Stimulated activated memory B cell treated with anti-CD40 and anti-IgM and Interleukin-4, amounts not matched to agents 10 μg/mL and 1 μg/mL and 100 μg/mL, for 72 hours (primary cell): ENCODE results near the gene CACNA2D3.
A peak's percentile ranks its signal among the peaks of the same experiment; 100 is the strongest.

Source experiments
- ATAC-seq: fragments of 150-1000 bp; cut with Tn5 transposase; 2 replicates; pipeline ENCODE4 v1.10.0; 2021
- H3K27ac Mint-ChIP-seq: one replicate; pipeline ENCODE4 v1.8.0; 2022; ENCODE audit warnings: mild to moderate bottlenecking, mixed read lengths
- H3K27me3 Mint-ChIP-seq: one replicate; pipeline ENCODE4 v1.8.0; 2022; ENCODE audit warnings: mixed read lengths
- H3K36me3 Mint-ChIP-seq: one replicate; pipeline ENCODE4 v1.8.0; 2022; ENCODE audit warnings: mixed read lengths
- H3K4me1 Mint-ChIP-seq: one replicate; pipeline ENCODE4 v1.8.0; 2022; ENCODE audit warnings: mixed read lengths
- H3K4me3 Mint-ChIP-seq: one replicate; pipeline ENCODE4 v1.8.0; 2022; ENCODE audit warnings: mild to moderate bottlenecking, moderate library complexity, mixed read lengths
- H3K9me3 Mint-ChIP-seq: one replicate; pipeline ENCODE4 v1.8.0; 2022; ENCODE audit warnings: mixed read lengths

CACNA2D3 gene

DNA sequence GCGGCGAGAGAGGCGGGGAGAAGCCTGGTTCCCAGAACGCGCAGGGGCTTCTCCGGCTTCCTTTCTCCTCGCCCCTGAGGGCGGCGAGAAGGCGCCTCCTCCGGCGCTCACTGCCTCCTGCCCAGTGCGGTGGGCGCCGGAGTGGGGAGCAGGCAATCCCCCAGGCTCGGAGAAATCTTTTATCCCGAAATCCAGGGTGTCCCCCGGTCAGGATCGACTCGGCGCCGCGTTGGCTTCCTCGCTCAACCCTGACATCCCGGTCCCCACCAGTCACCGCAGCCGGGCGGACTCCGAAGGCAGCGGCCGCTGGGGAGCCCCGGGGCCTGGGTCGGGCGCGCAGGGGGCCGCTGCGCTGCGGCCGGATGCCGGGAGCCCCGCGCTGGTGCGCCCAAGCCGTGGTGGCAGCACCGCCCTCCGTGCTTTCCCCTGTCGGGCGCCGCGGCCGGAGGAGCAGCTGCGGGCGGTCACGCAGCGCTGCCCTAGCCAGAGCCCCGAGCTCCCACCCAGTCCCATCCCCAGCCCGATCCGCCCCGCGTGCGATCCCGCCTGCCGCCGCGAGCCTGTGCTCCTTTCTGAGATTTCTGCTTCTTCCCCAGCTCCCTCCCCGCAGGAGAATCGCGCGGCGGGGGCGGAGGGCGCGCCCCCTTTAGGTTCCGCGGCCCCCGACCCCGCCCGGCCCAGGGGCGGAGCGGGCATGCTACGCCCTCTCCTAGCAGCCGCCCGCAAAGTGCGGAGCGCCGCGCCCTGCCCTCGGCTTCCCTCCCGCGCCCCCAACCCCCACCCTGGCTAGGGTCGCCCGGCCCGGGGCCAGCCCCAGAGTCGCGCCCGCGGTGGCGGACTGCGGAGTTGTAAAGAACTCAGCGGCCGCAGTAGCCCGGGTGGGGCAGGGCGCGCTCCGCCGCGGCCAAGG lies 683 bp upstream of the CACNA2D3 start:
- H3K9me3 Mint-ChIP-seq, result no peaks in the 10 kb centered on the region
- peak; percentile 22 for ATAC-seq

DNA sequence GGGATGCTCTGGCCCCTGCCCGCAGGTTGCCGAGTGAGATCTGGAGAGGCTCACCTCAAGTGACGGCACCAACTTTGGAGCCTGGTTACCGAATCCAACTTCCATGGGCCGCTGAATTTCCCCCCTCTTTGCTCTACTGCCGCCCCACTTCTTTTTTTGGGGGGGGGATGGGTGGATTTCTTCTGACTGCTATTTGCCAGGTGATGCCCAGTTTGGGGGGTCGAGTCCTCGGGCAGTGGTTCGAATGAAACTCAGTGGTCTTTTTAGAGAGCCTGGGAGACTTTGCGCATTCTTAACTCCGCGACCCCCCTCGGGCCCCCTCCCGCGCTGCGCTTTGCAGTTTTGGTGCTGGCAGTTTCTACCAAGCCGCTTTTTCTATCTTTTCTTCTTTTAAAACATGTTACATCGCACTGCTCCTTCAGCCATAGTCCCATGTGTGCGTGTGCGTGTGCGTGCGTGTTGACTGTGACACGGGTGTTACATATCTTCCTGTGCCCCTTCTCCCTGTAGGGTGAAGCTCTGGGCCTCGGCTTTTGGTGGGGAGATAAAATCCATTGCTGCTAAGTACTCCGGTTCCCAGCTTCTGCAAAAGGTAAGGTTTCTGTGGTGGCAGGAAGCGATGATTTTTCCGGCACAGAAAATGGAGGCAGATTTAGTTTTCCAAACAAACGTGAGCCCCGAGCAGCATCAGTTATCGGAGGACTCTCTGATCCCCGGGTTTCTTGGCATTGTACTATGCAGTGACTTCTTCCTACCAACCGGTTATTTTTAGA lies 837 bp downstream of the CACNA2D3 start:
- H3K27me3 Mint-ChIP-seq, result peaks cover 56% of the 10 kb centered on the region
- no peak for ATAC-seq
- H3K27ac Mint-ChIP-seq, result no peak overlapping the region
- H3K4me1 Mint-ChIP-seq, result peaks cover 12% of the 10 kb centered on the region
- peak overlapping the region; percentile 60 for H3K4me3 Mint-ChIP-seq
- no peaks in the 10 kb centered on the region for H3K36me3 Mint-ChIP-seq
- no peaks in the 10 kb centered on the region for H3K9me3 Mint-ChIP-seq

More for the DNA sequence above, 683 bp upstream of the CACNA2D3 start:
- Mint-ChIP-seq H3K4me3 (no peak overlapping the region), H3K27ac (no peak overlapping the region), H3K27me3 (peaks cover 69% of the 10 kb centered on the region), H3K36me3 (no peaks in the 10 kb centered on the region), H3K4me1 (peaks cover 12% of the 10 kb centered on the region)

DNA sequence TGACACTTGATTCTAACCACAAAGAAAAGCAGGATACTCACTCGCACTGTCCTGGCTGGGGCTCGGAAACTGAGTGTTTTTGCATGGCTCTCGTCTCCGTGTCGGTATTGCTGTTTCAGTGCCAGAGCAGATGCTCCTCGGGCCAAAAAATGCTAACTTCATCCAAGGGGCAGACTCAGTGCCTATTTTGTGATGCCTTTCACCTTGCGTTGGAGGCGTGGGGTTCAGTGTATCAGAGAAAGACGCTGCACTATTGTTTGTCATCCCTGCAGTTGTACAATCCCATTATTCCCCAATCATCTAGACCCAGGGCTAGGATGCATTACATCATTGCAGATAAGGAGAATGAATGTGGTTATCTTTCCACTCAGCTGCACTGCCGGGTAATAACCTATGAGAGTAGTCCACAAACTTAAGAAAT lies 1.4 kb downstream of the CACNA2D3 start:
- Mint-ChIP-seq H3K4me1 (peaks cover 12% of the 10 kb centered on the region), H3K9me3 (no peaks in the 10 kb centered on the region), H3K4me3 (no peak overlapping the region), H3K27me3 (peaks cover 50% of the 10 kb centered on the region), H3K36me3 (no peaks in the 10 kb centered on the region), H3K27ac (no peak overlapping the region)
- no peak for ATAC-seq

DNA sequence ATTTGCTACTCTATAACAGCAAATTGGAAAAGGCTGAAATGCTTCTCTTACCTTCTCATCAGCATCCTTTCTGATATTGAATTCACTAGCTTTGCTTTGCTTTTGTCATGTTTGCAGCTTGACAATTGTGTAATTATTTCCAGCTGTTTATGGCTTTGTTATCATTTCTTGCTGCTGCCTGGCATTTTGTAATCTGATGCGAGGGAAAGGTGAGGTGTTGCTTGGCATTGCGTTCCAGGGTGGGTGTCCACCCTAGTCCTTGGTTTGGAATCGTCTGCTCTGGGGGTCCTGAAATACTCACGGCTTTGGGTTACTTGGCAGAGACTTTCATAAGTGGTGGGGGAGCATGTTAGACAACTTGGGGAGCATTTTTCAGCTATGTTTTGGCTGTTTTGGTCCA lies 2.9 kb downstream of the CACNA2D3 start:
- Mint-ChIP-seq H3K4me3 (no peak overlapping the region), H3K36me3 (no peaks in the 10 kb centered on the region), H3K27ac (no peak overlapping the region), H3K4me1 (peaks cover 12% of the 10 kb centered on the region), H3K9me3 (no peaks in the 10 kb centered on the region), H3K27me3 (peaks cover 42% of the 10 kb centered on the region)
- no peak for ATAC-seq

DNA sequence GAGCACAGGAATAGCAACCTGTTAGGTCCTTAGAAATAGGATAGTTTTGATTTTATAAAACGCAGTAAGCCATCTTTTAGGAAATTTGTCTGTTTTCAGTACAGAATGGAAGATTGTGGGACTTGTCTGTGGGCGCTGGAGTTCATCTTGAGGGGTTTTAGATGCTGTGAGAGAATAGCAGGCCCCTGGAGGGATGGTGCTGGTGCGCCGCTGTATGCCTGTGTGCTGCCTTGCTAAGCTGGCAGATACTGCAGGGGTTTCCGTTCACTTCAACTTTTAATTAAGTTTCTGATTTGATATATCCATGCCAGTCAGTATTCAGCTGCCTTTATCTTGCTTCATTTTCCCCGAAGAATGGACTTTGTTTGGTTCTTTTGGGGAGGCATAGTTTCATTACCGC lies 4.2 kb downstream of the CACNA2D3 start:
- peaks cover 38% of the 10 kb centered on the region for H3K27me3 Mint-ChIP-seq
- no peak overlapping the region for H3K4me3 Mint-ChIP-seq
- peaks cover 7% of the 10 kb centered on the region for H3K4me1 Mint-ChIP-seq
- H3K9me3 Mint-ChIP-seq, result no peaks in the 10 kb centered on the region
- ATAC-seq, result no peak
- no peaks in the 10 kb centered on the region for H3K36me3 Mint-ChIP-seq
- H3K27ac Mint-ChIP-seq, result no peak overlapping the region

DNA sequence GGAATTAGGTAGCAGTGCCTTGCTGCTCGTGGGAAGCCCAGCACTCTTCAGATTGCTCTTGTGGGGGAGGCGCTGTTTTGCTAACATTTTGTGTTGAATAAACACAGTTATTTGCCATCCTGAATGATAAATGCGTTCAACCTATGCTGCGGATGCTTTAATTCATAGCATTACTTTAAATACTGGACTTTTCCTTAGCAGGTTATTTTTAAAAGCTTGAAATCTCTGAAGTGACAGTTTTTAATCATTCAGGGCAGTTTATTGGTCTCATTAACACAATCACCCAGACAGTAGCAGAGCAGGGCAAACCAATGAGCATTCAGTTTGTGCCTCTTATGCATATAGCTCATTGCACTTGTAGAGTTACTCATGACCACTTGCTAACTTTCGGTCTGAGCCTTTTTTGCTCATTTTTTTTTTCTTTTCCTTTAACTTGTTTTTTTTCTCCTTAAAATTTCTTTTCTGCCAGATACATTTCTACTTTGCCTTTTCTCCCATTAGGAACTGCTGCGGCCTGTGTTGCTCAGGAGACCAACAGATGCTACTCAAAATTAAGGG lies 5.2 kb downstream of the CACNA2D3 start:
- H3K4me1 Mint-ChIP-seq, result peaks cover 7% of the 10 kb centered on the region
- H3K27me3 Mint-ChIP-seq, result peaks cover 38% of the 10 kb centered on the region
- H3K4me3 Mint-ChIP-seq, result no peak overlapping the region
- H3K27ac Mint-ChIP-seq, result no peak overlapping the region
- no peaks in the 10 kb centered on the region for H3K36me3 Mint-ChIP-seq
- no peaks in the 10 kb centered on the region for H3K9me3 Mint-ChIP-seq
- no peak for ATAC-seq

DNA sequence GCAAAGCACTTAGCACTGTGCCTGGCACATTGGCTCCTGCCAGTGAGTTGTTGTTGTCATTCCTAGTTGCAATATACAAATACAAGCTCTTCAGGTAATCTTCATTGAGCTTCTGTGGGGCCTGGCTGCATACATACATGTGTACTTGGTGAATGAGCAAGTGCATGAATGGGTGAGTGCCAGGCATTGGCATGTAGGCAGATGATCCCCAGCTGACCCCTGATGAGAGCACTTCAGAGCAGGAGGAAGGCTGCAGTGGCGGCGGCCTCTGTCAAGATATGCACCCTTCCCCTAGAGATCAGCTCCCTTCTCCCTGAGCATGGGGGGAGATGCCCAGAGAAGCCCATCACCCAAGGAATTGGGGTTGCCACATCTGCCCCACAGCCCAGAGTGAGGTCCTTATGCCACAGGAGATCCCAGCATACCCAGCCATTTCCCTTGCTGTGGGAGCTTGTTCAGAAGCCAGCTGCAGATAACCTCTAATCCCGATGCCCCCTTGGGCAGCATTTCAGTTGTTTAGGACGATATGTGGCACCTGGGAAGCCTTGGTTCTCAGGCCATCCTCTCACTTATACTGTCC lies 8.8 kb downstream of the CACNA2D3 start:
- no peaks in the 10 kb centered on the region for H3K36me3 Mint-ChIP-seq
- H3K27me3 Mint-ChIP-seq, result peaks cover 10% of the 10 kb centered on the region
- H3K4me3 Mint-ChIP-seq, result no peak overlapping the region
- H3K4me1 Mint-ChIP-seq, result no peaks in the 10 kb centered on the region
- no peaks in the 10 kb centered on the region for H3K9me3 Mint-ChIP-seq
- ATAC-seq, result no peak
- no peak overlapping the region for H3K27ac Mint-ChIP-seq

DNA sequence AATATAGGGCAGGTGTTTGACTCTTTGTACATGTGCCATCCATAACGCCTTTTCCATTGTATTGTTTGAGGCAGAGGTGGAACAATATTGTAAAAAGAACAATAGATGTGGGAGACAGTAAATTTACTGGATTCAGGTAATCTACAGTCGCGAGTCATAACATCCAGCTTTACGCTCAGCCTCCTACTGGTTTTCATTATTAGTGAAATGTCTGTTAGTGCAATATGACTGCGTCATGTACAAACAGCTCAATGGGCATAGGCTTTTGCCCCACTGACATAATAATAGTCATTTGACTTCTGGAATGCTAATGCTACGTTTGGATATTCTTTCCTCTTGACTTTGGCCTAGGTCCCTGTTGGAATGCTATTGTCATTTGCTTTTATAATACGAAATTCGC lies 9.5 kb downstream of the CACNA2D3 start:
- no peaks in the 10 kb centered on the region for H3K4me1 Mint-ChIP-seq
- H3K4me3 Mint-ChIP-seq, result no peak overlapping the region
- no peaks in the 10 kb centered on the region for H3K36me3 Mint-ChIP-seq
- H3K9me3 Mint-ChIP-seq, result no peaks in the 10 kb centered on the region
- no peak for ATAC-seq
- H3K27ac Mint-ChIP-seq, result no peak overlapping the region
- peaks cover 10% of the 10 kb centered on the region for H3K27me3 Mint-ChIP-seq

DNA sequence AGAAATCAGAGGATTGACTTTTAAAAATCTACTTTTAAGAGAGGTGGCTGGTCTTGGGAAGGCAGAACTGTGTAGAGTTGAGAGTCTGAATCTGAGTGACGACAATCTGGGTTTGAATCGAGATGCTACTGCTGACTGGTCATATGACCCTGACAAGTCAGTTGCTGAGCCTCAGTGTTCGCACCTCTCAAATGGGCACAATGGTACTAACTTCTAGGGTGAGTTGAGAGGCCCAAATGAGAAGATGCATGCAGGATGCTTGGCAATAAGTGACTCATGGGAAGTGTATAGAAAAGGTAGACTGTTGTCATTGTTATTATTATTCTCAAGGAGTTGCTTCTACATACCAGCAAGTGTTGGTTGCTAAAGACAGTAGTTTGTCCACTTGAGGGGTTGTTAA lies 10.3 kb downstream of the CACNA2D3 start:
- H3K27me3 Mint-ChIP-seq, result peaks cover 10% of the 10 kb centered on the region
- no peak overlapping the region for H3K27ac Mint-ChIP-seq
- ATAC-seq, result no peak
- H3K36me3 Mint-ChIP-seq, result no peaks in the 10 kb centered on the region
- no peaks in the 10 kb centered on the region for H3K4me1 Mint-ChIP-seq
- no peaks in the 10 kb centered on the region for H3K9me3 Mint-ChIP-seq
- no peak overlapping the region for H3K4me3 Mint-ChIP-seq

DNA sequence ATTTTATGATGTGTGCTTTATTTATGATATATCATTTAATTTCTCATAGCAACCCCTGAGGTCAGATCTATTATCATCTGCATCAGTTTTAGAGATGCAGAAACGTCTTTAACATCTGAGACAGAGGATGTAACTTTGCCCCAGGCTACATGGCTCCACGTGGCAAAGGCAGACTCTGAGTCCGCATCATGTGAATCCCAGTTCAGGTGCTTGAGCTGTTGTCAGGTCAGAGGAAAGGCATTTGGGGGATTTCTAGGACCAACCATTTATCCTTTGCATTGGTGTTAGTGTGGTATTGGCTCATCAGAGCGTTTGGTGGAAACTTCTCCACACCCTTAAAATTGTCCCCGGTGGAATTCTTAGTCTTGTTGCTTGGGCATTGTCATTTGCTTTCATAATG lies 10.8 kb downstream of the CACNA2D3 start:
- H3K4me1 Mint-ChIP-seq, result no peaks in the 10 kb centered on the region
- no peak for ATAC-seq
- no peak overlapping the region for H3K27ac Mint-ChIP-seq
- no peaks in the 10 kb centered on the region for H3K9me3 Mint-ChIP-seq
- H3K4me3 Mint-ChIP-seq, result no peak overlapping the region
- no peaks in the 10 kb centered on the region for H3K36me3 Mint-ChIP-seq
- peaks cover 10% of the 10 kb centered on the region for H3K27me3 Mint-ChIP-seq

DNA sequence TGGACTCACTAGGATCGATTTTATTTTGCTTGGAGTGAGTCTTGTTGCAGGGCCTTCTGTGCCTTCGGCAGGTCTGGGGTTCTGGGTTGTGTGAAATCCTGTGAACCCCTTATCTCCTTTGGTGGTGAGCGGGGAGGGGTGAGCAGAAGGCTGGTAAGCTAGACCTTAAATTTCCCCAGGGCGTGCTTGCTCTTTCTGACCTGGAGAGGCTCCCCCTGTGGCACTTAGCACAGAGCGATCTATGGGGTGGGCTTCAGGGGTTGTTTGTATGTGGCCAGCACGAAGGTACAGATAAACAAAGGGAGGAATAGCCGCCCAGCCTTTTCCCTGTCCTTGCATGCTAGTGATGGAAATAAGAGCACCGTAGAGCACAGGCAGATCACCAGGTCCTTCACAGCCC lies 11.8 kb downstream of the CACNA2D3 start:
- Mint-ChIP-seq H3K4me1 (no peaks in the 10 kb centered on the region), H3K9me3 (no peaks in the 10 kb centered on the region), H3K4me3 (no peak overlapping the region), H3K36me3 (no peaks in the 10 kb centered on the region), H3K27me3 (peaks cover 10% of the 10 kb centered on the region), H3K27ac (no peak overlapping the region)
- no peak for ATAC-seq

DNA sequence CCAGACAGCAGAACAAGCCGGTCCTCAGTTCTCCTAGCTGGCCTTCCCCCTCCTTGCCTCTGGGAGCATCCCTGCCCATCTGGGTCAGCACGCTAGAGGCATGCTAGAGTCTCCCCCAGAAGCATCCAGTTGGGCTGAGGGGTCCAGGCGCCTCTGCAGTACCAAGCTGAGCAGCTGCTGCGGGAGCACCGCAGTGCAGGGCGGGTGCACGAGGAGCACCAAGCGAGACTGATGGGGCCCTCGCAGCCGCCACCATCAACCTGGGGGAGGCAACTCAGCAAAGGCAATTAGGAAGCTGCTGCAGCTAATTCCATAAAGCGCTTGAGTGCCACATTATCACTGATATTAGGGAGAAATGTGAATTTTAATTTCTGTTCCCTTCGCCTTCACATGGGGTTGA lies 12.4 kb downstream of the CACNA2D3 start:
- no peak overlapping the region for H3K4me3 Mint-ChIP-seq
- no peaks in the 10 kb centered on the region for H3K4me1 Mint-ChIP-seq
- no peaks in the 10 kb centered on the region for H3K36me3 Mint-ChIP-seq
- peaks cover 9% of the 10 kb centered on the region for H3K27me3 Mint-ChIP-seq
- H3K27ac Mint-ChIP-seq, result no peak overlapping the region
- H3K9me3 Mint-ChIP-seq, result no peaks in the 10 kb centered on the region
- ATAC-seq, result no peak

DNA sequence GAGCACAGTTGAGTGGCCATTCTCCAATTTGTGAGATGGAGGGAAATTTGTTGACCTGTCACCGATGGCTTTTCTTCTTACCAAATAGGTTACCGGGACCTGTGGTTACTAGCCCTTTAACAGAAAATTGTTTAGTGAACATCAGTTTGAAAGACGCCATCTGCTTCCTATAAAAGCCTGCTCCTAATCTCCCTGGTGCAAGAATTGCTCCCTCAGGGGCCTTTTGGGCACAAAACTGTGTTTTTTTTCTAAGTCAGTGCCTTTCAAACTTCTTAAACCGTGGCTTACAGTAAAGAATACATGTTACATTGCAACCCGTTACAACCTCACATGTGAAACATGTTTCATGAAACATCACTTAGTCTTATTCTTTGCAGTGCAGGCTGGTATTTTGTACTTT lies 15.0 kb downstream of the CACNA2D3 start:
- no peak for ATAC-seq

DNA sequence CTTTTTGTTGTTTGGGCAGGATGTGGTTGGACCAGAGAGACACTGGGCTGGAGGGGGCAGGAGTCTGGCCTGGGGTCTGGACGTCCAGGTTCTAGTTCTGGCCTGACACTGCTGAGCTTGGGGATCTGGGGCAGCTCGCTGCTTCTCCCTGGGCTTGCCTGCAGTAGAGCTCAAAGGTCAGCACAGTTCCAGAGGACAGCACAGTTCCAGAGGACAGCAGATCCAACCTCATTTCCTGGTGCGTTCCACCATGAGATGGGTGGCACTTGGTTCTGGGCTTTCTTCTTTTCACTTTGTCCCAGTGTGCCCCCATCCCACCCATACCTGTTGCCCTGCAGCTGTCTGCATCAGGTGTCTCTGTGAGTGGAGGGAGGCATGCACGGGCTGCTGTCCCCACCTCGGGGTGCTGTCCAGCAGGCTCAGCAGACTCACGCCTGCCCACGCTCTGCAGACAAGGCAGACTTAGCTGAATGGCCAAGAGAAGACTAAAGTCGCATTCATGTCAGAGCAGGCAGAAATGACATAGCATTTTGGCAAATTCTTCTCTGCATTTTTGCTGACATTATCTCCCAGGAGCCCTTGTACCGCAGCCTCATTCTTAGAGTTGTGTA lies 16.7 kb downstream of the CACNA2D3 start:
- ATAC-seq, result no peak
- H3K27ac Mint-ChIP-seq, result no peak overlapping the region

More for the DNA sequence above, 15.0 kb downstream of the CACNA2D3 start:
- Mint-ChIP-seq H3K4me1 (no peaks in the 10 kb centered on the region), H3K27ac (no peak overlapping the region), H3K36me3 (no peaks in the 10 kb centered on the region), H3K4me3 (no peak overlapping the region), H3K9me3 (no peaks in the 10 kb centered on the region), H3K27me3 (no peaks in the 10 kb centered on the region)

DNA sequence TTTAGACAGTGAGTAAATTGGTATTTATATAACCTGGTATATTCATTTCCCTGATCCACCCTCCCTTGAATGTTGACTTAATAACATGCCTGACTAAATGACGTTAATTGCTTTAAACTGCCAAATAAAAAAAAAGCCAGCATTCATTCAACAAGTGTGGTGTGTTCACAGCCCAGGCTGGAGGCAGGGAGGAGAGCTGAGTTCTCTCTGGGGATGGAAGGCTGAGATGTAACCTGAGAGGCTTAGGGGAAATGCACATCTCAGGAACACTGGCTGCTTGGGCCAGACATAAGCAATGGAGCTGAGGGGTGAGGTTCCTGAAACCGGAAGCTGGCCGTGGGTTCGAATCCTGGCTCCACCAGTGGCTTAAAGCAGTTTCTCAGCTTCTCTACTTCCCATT lies 17.3 kb downstream of the CACNA2D3 start:
- H3K9me3 Mint-ChIP-seq, result no peaks in the 10 kb centered on the region
- no peak for ATAC-seq
- H3K4me3 Mint-ChIP-seq, result no peak overlapping the region
- H3K27ac Mint-ChIP-seq, result no peak overlapping the region
- no peaks in the 10 kb centered on the region for H3K36me3 Mint-ChIP-seq
- peaks cover 4% of the 10 kb centered on the region for H3K27me3 Mint-ChIP-seq
- no peaks in the 10 kb centered on the region for H3K4me1 Mint-ChIP-seq

More for the DNA sequence above, 16.7 kb downstream of the CACNA2D3 start:
- Mint-ChIP-seq H3K27me3 (no peaks in the 10 kb centered on the region), H3K9me3 (no peaks in the 10 kb centered on the region), H3K4me3 (no peak overlapping the region), H3K4me1 (no peaks in the 10 kb centered on the region), H3K36me3 (no peaks in the 10 kb centered on the region)
